Lower lobe of right lung (tissue), 2 donors: ENCODE measurements around the gene SPINK8. TPM values are rescaled to one million over a fixed set of nuclear protein-coding genes. Genes with fewer than 3 reads are reported as not detected.
"Not testable (repeated sequence)": the region's sequence is repeated elsewhere in the genome, so short reads cannot be mapped to it uniquely, and the experiment has no call there.

Experiments used
- ATAC-seq, 2 donors: fragments of 200-7000 bp; cut with Tn5 transposase; one replicate each; pipeline ENCODE4 v1.9.1; 2020 to 2022; ENCODE audit warnings: mild to moderate bottlenecking in 2 of 2, moderate library complexity in 2 of 2
- DNase-seq: peaks from one replicate; pipeline ENCODE4 v3.0.0-alpha.2; 2020
- H3K27ac ChIP-seq: fragments of 200-600 bp; one replicate; pipeline ENCODE4 v1.8.0; 2022
- H3K27me3 ChIP-seq: fragments of 200-600 bp; one replicate; pipeline ENCODE4 v1.8.0; 2022; ENCODE audit warnings: low read depth
- H3K36me3 ChIP-seq: fragments of 200-600 bp; one replicate; pipeline ENCODE4 v1.8.0; 2022; ENCODE audit warnings: mild to moderate bottlenecking
- H3K4me1 ChIP-seq: fragments of 200-600 bp; one replicate; pipeline ENCODE4 v1.8.0; 2022
- H3K4me3 ChIP-seq: fragments of 200-600 bp; one replicate; pipeline ENCODE4 v1.8.0; 2022; ENCODE audit warnings: mild to moderate bottlenecking
- H3K9me3 ChIP-seq: fragments of 200-600 bp; one replicate; pipeline ENCODE4 v1.8.0; 2022
- intact Hi-C: fragments of 100-400 bp; cut with DNase I; formaldehyde crosslinking; loops from one replicate; pipeline ENCODE4 v1.11.0; 2022
- total RNA-seq: library from RNA; stranded (reverse); fragmentation: NEBNext Ultra II Directional; extraction: Animal tissue kit (Norgen Biotek cat#: 25700); gene quantifications from one replicate; pipeline ENCODE4 v1.2.1, GENCODE V29; 2021
- TF ChIP-seq, protein P1 (sequence below): fragments of 200-600 bp; IDR thresholded peaks from one replicate; pipeline ENCODE4 v1.8.0; 2022; ENCODE audit warnings: antibody characterized with exemption, mild to moderate bottlenecking
- donor health status: DM: no; HTN: yes; CAD: no; lungs with severe emphysema.

Gene SPINK8
- total RNA-seq, 1 donor from 2014 or later = not detected

DNA sequence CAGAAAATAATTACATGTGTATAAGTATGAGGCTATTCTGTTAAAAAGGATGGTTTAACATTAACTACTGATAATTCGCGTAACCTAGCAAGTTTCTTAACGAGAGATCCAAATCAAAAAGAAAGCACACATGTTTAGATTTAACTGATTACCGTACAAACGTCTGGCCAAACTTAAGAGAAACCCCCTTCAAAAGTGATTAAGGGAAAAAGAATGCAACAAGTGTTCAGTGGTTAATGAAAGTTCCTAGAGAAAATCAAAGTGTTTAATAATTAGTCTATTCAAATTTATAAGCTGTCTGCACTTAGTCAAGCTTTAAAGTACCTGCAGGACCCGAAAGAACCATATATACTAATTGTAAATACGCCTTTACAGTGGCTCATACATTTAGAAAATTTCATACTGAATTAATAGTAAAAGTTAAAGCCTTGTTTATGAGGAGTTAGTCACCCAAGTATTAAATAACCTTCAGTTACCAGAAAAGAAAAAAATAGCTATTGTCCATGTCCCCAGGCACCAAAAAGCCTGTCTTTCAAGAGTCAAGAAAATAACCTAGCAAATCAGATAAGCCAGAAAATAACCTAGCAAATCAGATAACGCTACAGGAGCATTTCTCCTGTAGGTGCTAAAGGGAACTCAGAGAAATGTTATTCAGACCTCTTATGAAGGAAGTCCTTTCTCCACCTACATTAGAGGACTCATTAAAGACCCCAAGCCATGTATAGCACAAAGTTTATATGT lies 58.0 kb downstream of the SPINK8 start:
- DNase-seq (no peak), ATAC-seq (no peak)
- TF ChIP-seq, protein P1, sequence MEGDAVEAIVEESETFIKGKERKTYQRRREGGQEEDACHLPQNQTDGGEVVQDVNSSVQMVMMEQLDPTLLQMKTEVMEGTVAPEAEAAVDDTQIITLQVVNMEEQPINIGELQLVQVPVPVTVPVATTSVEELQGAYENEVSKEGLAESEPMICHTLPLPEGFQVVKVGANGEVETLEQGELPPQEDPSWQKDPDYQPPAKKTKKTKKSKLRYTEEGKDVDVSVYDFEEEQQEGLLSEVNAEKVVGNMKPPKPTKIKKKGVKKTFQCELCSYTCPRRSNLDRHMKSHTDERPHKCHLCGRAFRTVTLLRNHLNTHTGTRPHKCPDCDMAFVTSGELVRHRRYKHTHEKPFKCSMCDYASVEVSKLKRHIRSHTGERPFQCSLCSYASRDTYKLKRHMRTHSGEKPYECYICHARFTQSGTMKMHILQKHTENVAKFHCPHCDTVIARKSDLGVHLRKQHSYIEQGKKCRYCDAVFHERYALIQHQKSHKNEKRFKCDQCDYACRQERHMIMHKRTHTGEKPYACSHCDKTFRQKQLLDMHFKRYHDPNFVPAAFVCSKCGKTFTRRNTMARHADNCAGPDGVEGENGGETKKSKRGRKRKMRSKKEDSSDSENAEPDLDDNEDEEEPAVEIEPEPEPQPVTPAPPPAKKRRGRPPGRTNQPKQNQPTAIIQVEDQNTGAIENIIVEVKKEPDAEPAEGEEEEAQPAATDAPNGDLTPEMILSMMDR = no peak
- no peaks in the 10 kb centered on the region for H3K9me3 ChIP-seq
- no peak overlapping the region for H3K4me3 ChIP-seq
- H3K4me1 ChIP-seq = no peaks in the 10 kb centered on the region
- no peaks in the 10 kb centered on the region for H3K36me3 ChIP-seq
- H3K27me3 ChIP-seq = no peaks in the 10 kb centered on the region
- H3K27ac ChIP-seq = no peak overlapping the region
- intact Hi-C loops = no loop called here

DNA sequence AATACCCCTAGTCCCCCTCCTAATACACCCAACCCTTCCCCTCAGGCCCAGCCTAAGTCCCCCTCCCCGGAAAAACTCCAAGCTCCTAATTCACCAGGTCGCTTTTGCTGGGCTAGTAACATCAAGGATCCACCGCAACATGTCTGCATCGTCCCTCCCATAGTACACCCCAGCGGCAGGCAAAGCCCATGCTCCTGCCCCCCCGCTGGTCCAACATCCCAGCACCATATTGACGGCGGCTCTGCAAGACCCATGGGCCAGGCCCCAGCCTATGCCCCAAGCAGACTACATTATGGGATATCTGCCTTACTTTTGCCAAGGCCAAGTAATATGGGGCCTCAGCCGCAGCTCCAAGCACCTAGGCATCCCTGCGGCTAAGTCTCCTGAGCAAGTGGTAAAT lies 59.0 kb downstream of the SPINK8 start:
- no peaks in the 10 kb centered on the region for H3K27me3 ChIP-seq
- H3K9me3 ChIP-seq = no peaks in the 10 kb centered on the region
- intact Hi-C loops = no loop called here
- DNase-seq = no peak
- no peak overlapping the region for H3K27ac ChIP-seq
- H3K4me1 ChIP-seq = no peaks in the 10 kb centered on the region
- TF ChIP-seq, protein P1 = no peak
- H3K36me3 ChIP-seq = peaks cover 5% of the 10 kb centered on the region
- ATAC-seq = peak in 1 of 2 donors; percentile 28
- H3K4me3 ChIP-seq = no peak overlapping the region

DNA sequence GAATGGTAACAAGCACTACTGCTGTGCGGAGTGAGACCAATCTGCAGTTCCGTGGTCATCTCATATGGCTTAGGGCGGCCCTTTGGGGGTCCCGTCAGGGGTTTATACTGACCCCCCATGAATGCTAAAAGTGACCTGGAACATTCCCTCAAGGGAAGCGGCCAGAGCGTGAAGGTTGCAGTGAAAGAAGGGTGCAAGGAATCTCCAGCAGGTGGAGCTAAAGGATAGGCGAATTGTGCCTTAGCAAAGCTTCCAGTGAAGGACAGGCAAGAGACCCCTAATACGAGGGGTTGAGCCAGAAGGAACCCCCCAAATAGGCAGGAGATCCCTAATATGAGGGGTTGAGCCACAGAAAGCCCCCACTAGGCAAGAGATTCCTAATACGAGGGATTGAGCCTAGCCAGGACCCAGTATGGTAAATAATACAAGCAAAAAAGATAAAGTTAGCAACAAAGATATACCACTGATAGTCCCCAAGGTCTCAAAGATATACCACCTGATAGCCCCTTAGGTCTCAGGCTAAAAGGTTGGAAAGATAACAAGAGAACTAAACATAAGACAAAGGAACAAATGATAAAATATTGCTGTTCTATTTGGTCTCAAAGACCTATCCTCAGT lies 59.8 kb downstream of the SPINK8 start:
- intact Hi-C loops = no loop called here
- TF ChIP-seq, protein P1 = peak; percentile 82
- H3K27ac ChIP-seq = no peak overlapping the region
- peaks cover 12% of the 10 kb centered on the region for H3K36me3 ChIP-seq
- no peaks in the 10 kb centered on the region for H3K27me3 ChIP-seq
- peak; percentile 69 to 78 for ATAC-seq
- no peak overlapping the region for H3K4me3 ChIP-seq
- no peaks in the 10 kb centered on the region for H3K9me3 ChIP-seq
- DNase-seq = no peak
- no peaks in the 10 kb centered on the region for H3K4me1 ChIP-seq

DNA sequence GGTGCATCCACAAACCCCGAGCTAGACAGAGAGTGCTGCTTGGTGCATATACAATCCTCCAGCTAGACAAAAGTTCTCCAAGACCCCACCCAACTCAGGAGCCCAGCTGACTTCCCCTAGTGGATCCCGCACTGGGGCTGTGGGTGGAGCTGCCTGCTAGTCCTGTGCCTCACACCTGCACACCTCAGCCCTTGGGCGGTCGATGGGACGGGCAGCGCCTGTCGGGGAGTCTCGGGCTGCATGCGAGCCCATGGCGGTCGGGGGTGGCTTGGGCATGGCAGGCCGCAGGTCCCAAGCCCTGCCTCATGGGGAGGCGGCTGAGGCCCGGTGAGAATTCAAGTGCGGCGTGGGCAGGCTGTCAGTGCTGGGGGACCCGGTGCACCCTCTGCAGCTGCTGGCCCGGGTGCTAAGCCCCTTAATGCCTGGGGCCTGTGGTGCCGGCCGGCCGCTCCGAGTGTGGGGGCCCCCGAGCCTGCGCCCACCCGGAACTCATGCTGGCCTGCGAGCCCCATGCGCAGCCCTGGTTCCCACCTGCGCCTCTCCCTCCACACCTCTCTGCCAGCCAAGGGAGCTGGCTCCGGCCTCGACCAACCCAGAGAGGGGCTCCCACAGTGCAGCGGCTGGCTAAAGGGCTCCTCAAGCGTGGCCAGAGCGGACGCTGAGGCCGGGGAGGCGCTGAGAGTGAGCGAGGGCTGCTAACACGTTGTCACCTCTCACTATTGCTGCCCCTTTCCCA lies 61.5 kb downstream of the SPINK8 start:
- intact Hi-C loops = no loop called here
- no peak for ATAC-seq
- TF ChIP-seq, protein P1 = no peak
- no peak overlapping the region for H3K4me3 ChIP-seq
- H3K27ac ChIP-seq = no peak overlapping the region
- peak; percentile 44 for DNase-seq
- H3K36me3 ChIP-seq = peaks cover 25% of the 10 kb centered on the region
- no peaks in the 10 kb centered on the region for H3K27me3 ChIP-seq
- no peaks in the 10 kb centered on the region for H3K9me3 ChIP-seq
- no peaks in the 10 kb centered on the region for H3K4me1 ChIP-seq

DNA sequence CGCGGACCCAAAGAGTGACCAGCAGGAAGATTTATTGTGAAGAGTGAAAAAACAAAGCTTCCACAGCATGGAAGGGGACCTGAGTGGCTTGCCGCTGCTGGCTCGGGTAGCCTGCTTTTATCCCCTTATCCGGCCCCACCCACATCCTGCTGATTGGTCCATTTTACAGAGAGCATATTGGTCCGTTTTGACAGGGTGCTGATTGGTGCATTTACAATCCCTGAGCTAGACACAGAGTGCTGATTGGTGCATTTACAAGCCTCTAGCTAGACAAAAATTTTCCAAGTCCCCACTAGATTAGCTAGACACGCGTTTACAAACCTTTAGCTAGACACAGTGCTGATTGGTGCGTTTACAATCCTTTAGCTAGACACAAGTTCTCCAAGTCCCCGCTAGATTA lies 62.2 kb downstream of the SPINK8 start:
- DNase-seq = not testable (repeated sequence)
- H3K36me3 ChIP-seq = peaks cover 32% of the 10 kb centered on the region

More for the DNA sequence above, 62.2 kb downstream of the SPINK8 start:
- H3K27me3 ChIP-seq, H3K4me1 ChIP-seq, intact Hi-C loops, ATAC-seq, H3K27ac ChIP-seq, H3K9me3 ChIP-seq, H3K4me3 ChIP-seq: not testable (repeated sequence)
